Liver (tissue), 9 donors: ENCODE measurements around the gene DARS1. TPM values are rescaled to one million over a fixed set of nuclear protein-coding genes. Genes with fewer than 3 reads are reported as not detected.

ENCODE experiments used
- DNase-seq: peaks from one replicate; pipeline ENCODE4 v3.0.0-alpha.2; 2017; ENCODE audit warnings: low spot score
- H3K27ac ChIP-seq, 2 donors: one replicate each; pipeline ENCODE4 v1.7.0; 2013; ENCODE audit warnings: inconsistent platforms in 2 of 2, low read length in 2 of 2, control low read depth in 1 of 2, low read depth in 1 of 2, mild to moderate bottlenecking in 1 of 2
- H3K27me3 ChIP-seq, 4 donors: one replicate each; pipeline versions ENCODE4 v1.6.1 to v1.7.0; 2013; ENCODE audit warnings: low read length in 3 of 4, inconsistent platforms in 1 of 4, mild to moderate bottlenecking in 1 of 4, moderate library complexity in 1 of 4; ENCODE audit not compliant: control insufficient read depth in 4 of 4, insufficient read depth in 4 of 4
- H3K36me3 ChIP-seq, 4 donors: one replicate each; pipeline versions ENCODE4 v1.6.1 to v1.7.0; 2013; ENCODE audit warnings: low read length in 3 of 4, mild to moderate bottlenecking in 3 of 4, low read depth in 1 of 4, moderate library complexity in 1 of 4; ENCODE audit not compliant: control insufficient read depth in 4 of 4, insufficient read depth in 3 of 4
- H3K4me1 ChIP-seq, 4 donors: one replicate each; pipeline versions ENCODE4 v1.6.1 to v1.7.0; 2013; ENCODE audit warnings: low read length in 3 of 4, mild to moderate bottlenecking in 3 of 4, moderate library complexity in 1 of 4; ENCODE audit not compliant: control insufficient read depth in 4 of 4, insufficient read depth in 4 of 4
- H3K4me3 ChIP-seq, 3 donors: one replicate each; pipeline versions ENCODE4 v1.6.1 to v1.7.0; 2013; ENCODE audit warnings: low read length in 3 of 3, control low read depth in 1 of 3, low read depth in 1 of 3, mild to moderate bottlenecking in 1 of 3
- H3K9ac ChIP-seq, 2 donors: one replicate each; pipeline ENCODE4 v1.7.0; 2013; ENCODE audit warnings: low read length in 2 of 2, mild to moderate bottlenecking in 2 of 2, moderate library complexity in 2 of 2, control low read depth in 1 of 2, low read depth in 1 of 2
- H3K9me3 ChIP-seq, 4 donors: one replicate each; pipeline versions ENCODE4 v1.6.1 to v1.7.0; 2013; ENCODE audit warnings: low read length in 3 of 4; ENCODE audit not compliant: control insufficient read depth in 4 of 4
- CTCF ChIP-seq: fragments of 150-350 bp; IDR thresholded peaks from 2 replicates; pipeline ENCODE4 v1.5.1; 2017; ENCODE audit warnings: improper control_type of control experiment, low read depth, low read length; ENCODE audit not compliant: missing input control
- EGR1 ChIP-seq, 2 donors: IDR thresholded peaks; 2 replicates each; pipeline ENCODE4 v1.6.1; 2016 to 2018; ENCODE audit warnings: antibody characterized with exemption in 2 of 2, low read depth in 2 of 2
- FOXA1 ChIP-seq: IDR thresholded peaks from 2 replicates; pipeline ENCODE4 v1.6.1; 2016; ENCODE audit warnings: antibody characterized with exemption
- FOXA2 ChIP-seq: IDR thresholded peaks from 2 replicates; pipeline ENCODE4 v1.6.1; 2016; ENCODE audit warnings: antibody characterized with exemption
- GABPA ChIP-seq, 2 donors: IDR thresholded peaks in 1 of 2; conservative IDR thresholded peaks in 1 of 2; 2 replicates each; pipeline ENCODE4 v1.6.1; 2016; ENCODE audit warnings: antibody characterized with exemption in 2 of 2, mild to moderate bottlenecking in 1 of 2, moderate library complexity in 1 of 2
- HNF4A ChIP-seq, 2 donors: conservative IDR thresholded peaks; 2 replicates each; pipeline ENCODE4 v1.6.1; 2016; ENCODE audit warnings: antibody characterized with exemption in 2 of 2, mild to moderate bottlenecking in 2 of 2
- HNF4G ChIP-seq: IDR thresholded peaks from 2 replicates; pipeline ENCODE4 v1.6.1; 2016; ENCODE audit warnings: antibody characterized with exemption
- JUND ChIP-seq, 2 donors: IDR thresholded peaks; 2 replicates each; pipeline ENCODE4 v1.6.1; 2016; ENCODE audit warnings: antibody characterized with exemption in 2 of 2
- MAX ChIP-seq: IDR thresholded peaks from 2 replicates; pipeline ENCODE4 v1.6.1; 2016; ENCODE audit warnings: antibody characterized with exemption
- NR2F2 ChIP-seq: IDR thresholded peaks from 2 replicates; pipeline ENCODE4 v1.6.1; 2016; ENCODE audit warnings: antibody characterized with exemption
- RAD21 ChIP-seq, 2 donors: IDR thresholded peaks; 2 replicates each; pipeline ENCODE4 v1.6.1; 2016; ENCODE audit warnings: antibody characterized with exemption in 2 of 2, mild to moderate bottlenecking in 2 of 2
- RXRA ChIP-seq, 2 donors: IDR thresholded peaks; 2 replicates each; pipeline ENCODE4 v1.6.1; 2017 to 2018; ENCODE audit warnings: antibody characterized with exemption in 2 of 2, mild to moderate bottlenecking in 1 of 2
- SP1 ChIP-seq: IDR thresholded peaks from 2 replicates; pipeline ENCODE4 v1.6.1; 2018; ENCODE audit warnings: antibody characterized with exemption, mild to moderate bottlenecking
- TAF1 ChIP-seq: conservative IDR thresholded peaks from 2 replicates; pipeline ENCODE4 v1.6.1; 2016; ENCODE audit warnings: antibody characterized with exemption, mild to moderate bottlenecking
- YY1 ChIP-seq: IDR thresholded peaks from 2 replicates; pipeline ENCODE4 v1.6.1; 2016; ENCODE audit warnings: antibody characterized with exemption, mild to moderate bottlenecking
- WGBS: extraction: QIAGEN DNeasy Blood & Tissue Kit; methylation state at CpG from one replicate; pipeline ENCODE4 v1.1.7; 2013; 5-methylcytosine and 5-hydroxymethylcytosine counted together
- polyA plus RNA-seq, 2 donors: library from polyadenylated mRNA; stranded (reverse) in 1 of 2; unstranded in 1 of 2; fragments of 200-250 nt in 1 of 2; fragments of >200 nt in 1 of 2; fragmentation: Nextera tagmentation in 1 of 2; extraction: Ambion mirVana in 1 of 2; gene quantifications; one replicate each; pipeline versions ENCODE4 v1.2.1 to v1.2.3, GENCODE V29; 2013 to 2015
- total RNA-seq, 2 donors: library from RNA; depleted of rRNA; stranded (reverse); fragments of >200 nt; gene quantifications; one replicate each; pipeline ENCODE4 v1.2.3, GENCODE V29; 2014
- TF ChIP-seq, protein P1 (sequence below): IDR thresholded peaks from 2 replicates; pipeline ENCODE4 v1.6.1; 2016; ENCODE audit warnings: antibody characterized with exemption, mild to moderate bottlenecking
- TF ChIP-seq, protein P2 (sequence below): IDR thresholded peaks from 2 replicates; pipeline ENCODE4 v1.6.1; 2016; ENCODE audit warnings: antibody characterized with exemption
- TF ChIP-seq, protein P3 (sequence below): IDR thresholded peaks from 2 replicates; pipeline ENCODE4 v1.6.1; 2016; ENCODE audit warnings: antibody characterized with exemption
- donor health status: healthy.
- donor health status: healthy.
- donor health status: healthy.
- donor health status: healthy.
- donor health status: healthy.

DARS1 gene
- total and polyA plus RNA-seq, 4 donors, result 25.0 to 44.1 (median 32.6) TPM

DNA sequence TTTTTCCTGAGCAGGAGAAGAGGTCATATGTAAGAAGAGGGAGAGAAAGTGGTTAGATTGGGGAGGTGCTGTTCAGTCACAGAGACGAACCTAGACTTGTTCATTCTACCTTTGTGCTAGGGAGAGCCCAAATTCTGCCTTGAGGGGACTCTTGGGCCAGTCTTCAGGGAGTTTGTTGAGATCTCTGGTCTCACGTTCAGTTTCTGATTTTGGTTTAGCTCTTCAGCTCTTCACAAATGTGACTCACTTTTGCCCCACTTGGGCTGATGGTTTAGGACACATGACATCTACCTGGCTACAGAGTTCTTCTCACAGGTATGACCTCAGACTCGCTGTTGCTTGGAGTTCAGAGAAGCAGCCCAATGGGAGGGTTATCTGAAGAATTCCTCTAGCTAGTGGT is 49.2 kb upstream of the DARS1 start:
- peaks cover 0 to 3% (median 0%) of the 10 kb centered on the region in 4 donors for H3K9me3 ChIP-seq
- H3K27me3 ChIP-seq, result no peaks in the 10 kb centered on the region
- H3K36me3 ChIP-seq, result no peaks in the 10 kb centered on the region
- TF ChIP-seq TAF1 (no peak), SP1 (no peak), FOXA1 (no peak), NR2F2 (no peak), RXRA (IDR thresholded peaks at IDR 0.05) (no peak), EGR1 (IDR thresholded peaks at IDR 0.05; ENCODE audit: low read depth in 2 of 2) (no peak), HNF4A (conservative IDR thresholded peaks at IDR 0.05) (no peak)
- TF ChIP-seq, protein P1, sequence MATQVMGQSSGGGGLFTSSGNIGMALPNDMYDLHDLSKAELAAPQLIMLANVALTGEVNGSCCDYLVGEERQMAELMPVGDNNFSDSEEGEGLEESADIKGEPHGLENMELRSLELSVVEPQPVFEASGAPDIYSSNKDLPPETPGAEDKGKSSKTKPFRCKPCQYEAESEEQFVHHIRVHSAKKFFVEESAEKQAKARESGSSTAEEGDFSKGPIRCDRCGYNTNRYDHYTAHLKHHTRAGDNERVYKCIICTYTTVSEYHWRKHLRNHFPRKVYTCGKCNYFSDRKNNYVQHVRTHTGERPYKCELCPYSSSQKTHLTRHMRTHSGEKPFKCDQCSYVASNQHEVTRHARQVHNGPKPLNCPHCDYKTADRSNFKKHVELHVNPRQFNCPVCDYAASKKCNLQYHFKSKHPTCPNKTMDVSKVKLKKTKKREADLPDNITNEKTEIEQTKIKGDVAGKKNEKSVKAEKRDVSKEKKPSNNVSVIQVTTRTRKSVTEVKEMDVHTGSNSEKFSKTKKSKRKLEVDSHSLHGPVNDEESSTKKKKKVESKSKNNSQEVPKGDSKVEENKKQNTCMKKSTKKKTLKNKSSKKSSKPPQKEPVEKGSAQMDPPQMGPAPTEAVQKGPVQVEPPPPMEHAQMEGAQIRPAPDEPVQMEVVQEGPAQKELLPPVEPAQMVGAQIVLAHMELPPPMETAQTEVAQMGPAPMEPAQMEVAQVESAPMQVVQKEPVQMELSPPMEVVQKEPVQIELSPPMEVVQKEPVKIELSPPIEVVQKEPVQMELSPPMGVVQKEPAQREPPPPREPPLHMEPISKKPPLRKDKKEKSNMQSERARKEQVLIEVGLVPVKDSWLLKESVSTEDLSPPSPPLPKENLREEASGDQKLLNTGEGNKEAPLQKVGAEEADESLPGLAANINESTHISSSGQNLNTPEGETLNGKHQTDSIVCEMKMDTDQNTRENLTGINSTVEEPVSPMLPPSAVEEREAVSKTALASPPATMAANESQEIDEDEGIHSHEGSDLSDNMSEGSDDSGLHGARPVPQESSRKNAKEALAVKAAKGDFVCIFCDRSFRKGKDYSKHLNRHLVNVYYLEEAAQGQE, result no peak
- H3K9ac ChIP-seq, result no peak overlapping the region
- H3K4me3 ChIP-seq, result no peak overlapping the region
- H3K27ac ChIP-seq, result no peak overlapping the region
- 73% methylated on average over 3 of the region's 3 CpGs for WGBS
- DNase-seq, result no peak
- no peaks in the 10 kb centered on the region for H3K4me1 ChIP-seq

DNA sequence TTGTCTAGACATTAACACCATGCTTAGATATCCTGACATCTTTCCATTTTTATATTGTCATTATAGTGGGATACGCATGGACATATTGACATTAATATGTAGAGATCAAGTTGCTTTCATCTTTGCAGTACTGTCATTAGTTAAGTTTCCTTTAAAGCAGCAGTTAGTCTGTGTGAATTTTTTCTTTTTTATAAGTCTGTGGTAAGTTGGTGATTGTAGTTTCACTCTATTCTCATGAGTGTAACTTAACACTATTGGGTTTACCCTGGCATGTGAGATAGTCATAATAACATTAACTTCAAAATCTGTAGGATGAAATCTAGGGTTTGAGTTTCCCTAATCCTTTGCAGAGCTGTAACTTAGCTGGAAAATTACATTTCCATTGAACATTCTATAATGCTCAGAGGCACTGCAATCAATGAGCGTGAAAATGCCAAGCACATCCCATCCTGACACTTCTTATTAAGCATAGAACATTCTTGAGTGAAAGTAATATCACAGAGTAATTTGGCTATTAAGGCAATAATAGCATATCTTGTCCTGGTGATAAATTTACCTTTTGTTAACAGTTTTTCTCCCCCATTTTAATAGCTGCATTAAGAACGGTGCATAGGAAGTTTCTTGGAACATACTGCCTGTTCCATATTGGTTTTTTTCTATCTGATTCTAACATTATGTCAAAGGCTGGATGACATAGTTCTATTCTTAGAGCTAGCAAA is 47.5 kb upstream of the DARS1 start:
- H3K4me3 ChIP-seq, result no peak overlapping the region
- H3K27ac ChIP-seq, result no peak overlapping the region
- no peaks in the 10 kb centered on the region for H3K36me3 ChIP-seq
- H3K9me3 ChIP-seq, result peaks cover 0 to 3% (median 0%) of the 10 kb centered on the region in 4 donors
- no peaks in the 10 kb centered on the region for H3K4me1 ChIP-seq
- no peak for DNase-seq
- H3K9ac ChIP-seq, result no peak overlapping the region
- WGBS, result 91% methylated on average over 3 of the region's 3 CpGs
- no peaks in the 10 kb centered on the region for H3K27me3 ChIP-seq
- TF ChIP-seq RAD21 (IDR thresholded peaks at IDR 0.05) (no peak), MAX (no peak), HNF4A (conservative IDR thresholded peaks at IDR 0.05) (no peak), FOXA2 (no peak), EGR1 (IDR thresholded peaks at IDR 0.05; ENCODE audit: low read depth in 2 of 2) (no peak), TAF1 (no peak), SP1 (no peak), HNF4G (no peak), FOXA1 (no peak), CTCF (no peak), GABPA (IDR thresholded peaks at IDR 0.05 in 1 of 2, conservative IDR thresholded peaks at IDR 0.05 in 1 of 2) (no peak), NR2F2 (no peak), YY1 (no peak), RXRA (IDR thresholded peaks at IDR 0.05) (no peak), JUND (IDR thresholded peaks at IDR 0.05) (no peak)
- TF ChIP-seq, protein P2, sequence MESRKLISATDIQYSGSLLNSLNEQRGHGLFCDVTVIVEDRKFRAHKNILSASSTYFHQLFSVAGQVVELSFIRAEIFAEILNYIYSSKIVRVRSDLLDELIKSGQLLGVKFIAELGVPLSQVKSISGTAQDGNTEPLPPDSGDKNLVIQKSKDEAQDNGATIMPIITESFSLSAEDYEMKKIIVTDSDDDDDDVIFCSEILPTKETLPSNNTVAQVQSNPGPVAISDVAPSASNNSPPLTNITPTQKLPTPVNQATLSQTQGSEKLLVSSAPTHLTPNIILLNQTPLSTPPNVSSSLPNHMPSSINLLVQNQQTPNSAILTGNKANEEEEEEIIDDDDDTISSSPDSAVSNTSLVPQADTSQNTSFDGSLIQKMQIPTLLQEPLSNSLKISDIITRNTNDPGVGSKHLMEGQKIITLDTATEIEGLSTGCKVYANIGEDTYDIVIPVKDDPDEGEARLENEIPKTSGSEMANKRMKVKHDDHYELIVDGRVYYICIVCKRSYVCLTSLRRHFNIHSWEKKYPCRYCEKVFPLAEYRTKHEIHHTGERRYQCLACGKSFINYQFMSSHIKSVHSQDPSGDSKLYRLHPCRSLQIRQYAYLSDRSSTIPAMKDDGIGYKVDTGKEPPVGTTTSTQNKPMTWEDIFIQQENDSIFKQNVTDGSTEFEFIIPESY, result no peak
- TF ChIP-seq, protein P3, sequence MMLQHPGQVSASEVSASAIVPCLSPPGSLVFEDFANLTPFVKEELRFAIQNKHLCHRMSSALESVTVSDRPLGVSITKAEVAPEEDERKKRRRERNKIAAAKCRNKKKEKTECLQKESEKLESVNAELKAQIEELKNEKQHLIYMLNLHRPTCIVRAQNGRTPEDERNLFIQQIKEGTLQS, result no peak
- TF ChIP-seq, protein P1, result no peak
